G401 (cell line): ENCODE results near the gene MCTP1. TPM values are rescaled to one million over a fixed set of nuclear protein-coding genes. Genes with fewer than 3 reads are reported as not detected.

Experiments
- DNase-seq: peaks from one replicate; pipeline ENCODE4 v3.0.0-alpha.2; 2015; ENCODE audit warnings: low spot score
- in situ Hi-C: cut with HindIII; loops from 2 replicates; pipeline ENCODE4 v1.10.0; 2016; ENCODE audit warnings: low sequenced_read_pairs, mixed read lengths
- total RNA-seq: library from RNA; depleted of rRNA; stranded (reverse); fragments of >200 nt; shearing (Covaris generic); gene quantifications from 2 replicates; pipeline ENCODE4 v1.2.3, GENCODE V29; 2014

MCTP1 gene
- total RNA-seq, 1 experiment from 2014 or later = not detected

GRCh38 chr5:94711785-94712184 lies 573.1 kb downstream of the MCTP1 start:
- in situ Hi-C loops = no loop called here
- DNase-seq = no peak

- no peak for DNase-seq
- in situ Hi-C loops = no loop called here
Measured at GRCh38 chr5:94709277-94709676, 575.6 kb downstream of the MCTP1 start.

DNA sequence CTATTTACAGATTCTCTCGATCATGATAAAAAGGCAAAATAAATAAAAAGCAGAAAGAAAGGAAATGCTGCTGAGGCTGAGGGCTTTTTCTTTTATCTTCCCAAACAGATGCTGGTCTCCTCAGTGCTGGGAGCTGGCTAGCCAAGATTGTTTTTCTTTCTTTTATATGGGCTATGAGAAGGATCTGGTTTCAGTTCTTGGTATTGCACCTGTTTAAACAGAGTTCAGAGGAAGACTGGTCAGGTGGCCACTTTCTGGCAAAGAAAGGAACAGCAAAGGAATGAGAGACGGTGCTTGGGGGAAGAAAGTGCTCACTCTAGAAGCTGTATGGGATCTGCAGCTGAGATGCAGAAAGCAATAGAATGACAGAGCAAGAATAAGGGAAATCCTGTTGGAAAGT lies 577.5 kb downstream of the MCTP1 start:
- DNase-seq = no peak

GRCh38 chr5:94705427-94705826 lies 579.5 kb downstream of the MCTP1 start:
- DNase-seq = no peak
- in situ Hi-C loops = no loop called here

More for the DNA sequence above, 577.5 kb downstream of the MCTP1 start:
- in situ Hi-C loops = no loop called here

GRCh38 chr5:94702729-94703128 lies 582.2 kb downstream of the MCTP1 start:
- DNase-seq = no peak
- in situ Hi-C loops = no loop called here

DNA sequence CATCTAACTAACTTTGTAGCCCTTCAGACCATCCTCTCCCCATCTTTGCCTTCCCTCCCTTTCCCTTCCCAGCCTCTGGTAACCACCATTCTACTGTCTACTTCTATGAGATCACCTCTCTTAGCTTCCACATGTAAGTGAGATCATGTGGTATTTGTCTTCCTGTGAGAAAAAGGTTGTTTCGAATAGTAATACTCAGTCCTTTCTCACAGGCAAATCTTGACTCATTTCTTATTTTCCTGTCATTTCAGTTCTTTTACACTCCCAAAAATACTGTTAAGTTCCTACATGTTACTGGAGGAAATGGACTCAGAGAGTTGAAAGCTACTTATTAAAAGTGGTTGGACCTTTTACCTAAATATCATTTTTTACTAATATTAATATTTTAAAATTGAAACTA lies 584.3 kb downstream of the MCTP1 start:
- in situ Hi-C loops = no loop called here
- DNase-seq = no peak

DNA sequence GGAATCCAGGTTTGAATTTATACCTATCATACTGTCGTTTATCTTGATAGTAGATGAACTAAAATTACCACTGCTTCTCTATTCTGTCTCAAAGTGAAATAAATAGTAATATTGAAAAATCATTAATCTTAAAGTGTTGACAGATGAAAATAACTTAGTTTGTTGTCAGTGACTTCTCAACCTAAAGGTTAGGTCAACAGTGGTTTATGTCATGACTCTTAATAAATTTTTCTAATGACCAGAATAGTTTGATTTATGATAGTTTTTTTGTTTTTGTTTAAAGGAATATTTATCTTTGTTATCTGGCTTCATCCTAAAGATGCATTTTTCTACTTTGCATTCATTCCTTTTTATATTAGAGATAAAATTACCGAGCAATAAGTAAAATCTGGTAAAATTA lies 585.3 kb downstream of the MCTP1 start:
- no peak for DNase-seq
- in situ Hi-C loops = no loop called here

- in situ Hi-C loops = no loop called here
- DNase-seq = peak; percentile 42
Measured at GRCh38 chr5:94698197-94698596, 586.7 kb downstream of the MCTP1 start.

- DNase-seq = no peak
- in situ Hi-C loops = no loop called here
Measured at GRCh38 chr5:94694671-94695070, 590.2 kb downstream of the MCTP1 start.

DNA sequence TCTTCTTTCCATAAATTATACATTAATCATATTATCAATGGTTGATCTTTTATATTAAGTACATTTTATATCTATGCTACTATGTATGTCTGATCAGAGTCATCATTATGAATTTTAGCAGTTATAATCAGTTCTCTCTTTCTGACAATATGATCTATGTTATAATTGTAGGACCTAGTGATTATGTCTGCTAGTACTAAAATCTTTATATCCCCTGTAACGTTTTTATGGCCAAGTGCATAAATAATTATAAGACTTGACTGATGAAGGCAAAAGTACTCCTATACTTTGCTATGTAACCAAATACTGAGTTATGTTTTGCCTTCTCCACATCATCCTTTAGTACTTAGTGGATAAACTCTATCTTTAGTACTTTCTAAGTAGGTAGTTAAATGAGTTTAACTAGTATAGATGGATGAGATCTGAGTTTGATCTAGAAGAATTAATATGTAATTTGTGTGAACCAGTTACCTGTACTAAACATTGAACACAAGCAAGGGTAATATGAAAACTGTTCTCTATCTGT lies 591.0 kb downstream of the MCTP1 start:
- in situ Hi-C loops = no loop called here
- peak; percentile 40 for DNase-seq

- DNase-seq = peak; percentile 88
- in situ Hi-C loops = no loop called here
Measured at GRCh38 chr5:94693043-94693822, 591.7 kb downstream of the MCTP1 start.

- DNase-seq = peak; percentile 56
- in situ Hi-C loops = no loop called here
Measured at GRCh38 chr5:94692581-94692980, 592.3 kb downstream of the MCTP1 start.

GRCh38 chr5:94691949-94692348 lies 592.9 kb downstream of the MCTP1 start:
- in situ Hi-C loops = no loop called here
- DNase-seq = peak; percentile 98

GRCh38 chr5:94691291-94691690 lies 593.6 kb downstream of the MCTP1 start:
- DNase-seq = no peak
- in situ Hi-C loops = no loop called here

GRCh38 chr5:94690778-94691177 lies 594.1 kb downstream of the MCTP1 start:
- in situ Hi-C loops = no loop called here
- DNase-seq = peak; percentile 91

GRCh38 chr5:94689908-94690307 lies 595.0 kb downstream of the MCTP1 start:
- DNase-seq = peak; percentile 69
- in situ Hi-C loops = no loop called here

- in situ Hi-C loops = no loop called here
Measured at GRCh38 chr5:94682814-94683520, 601.9 kb downstream of the MCTP1 start.

DNA sequence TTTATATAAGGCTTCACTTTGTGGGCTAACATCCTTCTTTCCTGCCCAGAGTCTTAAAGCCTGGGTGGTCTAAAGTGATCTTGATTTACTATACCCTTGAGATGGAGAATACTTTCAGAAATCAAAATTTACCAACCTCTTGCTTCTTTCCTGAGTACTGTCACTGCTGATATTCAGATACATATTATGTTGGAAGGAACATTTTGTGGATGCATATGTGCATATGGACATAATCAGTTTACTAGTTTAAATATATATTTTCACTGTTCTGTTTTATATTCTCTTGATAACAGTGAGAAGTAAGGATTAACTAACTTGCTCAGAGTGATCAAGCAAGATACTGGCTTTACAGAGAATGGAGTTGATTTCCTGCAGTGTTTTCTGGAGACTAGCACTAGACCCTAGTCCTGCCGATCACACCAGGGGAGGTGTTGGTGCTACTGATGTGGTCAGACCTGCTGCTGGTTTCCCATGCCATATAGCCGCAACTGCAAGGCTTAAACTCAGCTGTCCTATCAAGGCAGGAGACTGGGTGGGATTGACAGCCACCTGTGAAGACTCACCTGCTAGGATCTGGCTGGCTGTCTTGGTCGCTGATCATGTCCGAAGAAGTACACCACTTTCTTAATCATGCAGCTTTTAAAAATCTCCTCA lies 608.8 kb downstream of the MCTP1 start:
- in situ Hi-C loops = no loop called here
- DNase-seq = no peak

More at GRCh38 chr5:94682814-94683520, 601.9 kb downstream of the MCTP1 start:
- DNase-seq = no peak

DNA sequence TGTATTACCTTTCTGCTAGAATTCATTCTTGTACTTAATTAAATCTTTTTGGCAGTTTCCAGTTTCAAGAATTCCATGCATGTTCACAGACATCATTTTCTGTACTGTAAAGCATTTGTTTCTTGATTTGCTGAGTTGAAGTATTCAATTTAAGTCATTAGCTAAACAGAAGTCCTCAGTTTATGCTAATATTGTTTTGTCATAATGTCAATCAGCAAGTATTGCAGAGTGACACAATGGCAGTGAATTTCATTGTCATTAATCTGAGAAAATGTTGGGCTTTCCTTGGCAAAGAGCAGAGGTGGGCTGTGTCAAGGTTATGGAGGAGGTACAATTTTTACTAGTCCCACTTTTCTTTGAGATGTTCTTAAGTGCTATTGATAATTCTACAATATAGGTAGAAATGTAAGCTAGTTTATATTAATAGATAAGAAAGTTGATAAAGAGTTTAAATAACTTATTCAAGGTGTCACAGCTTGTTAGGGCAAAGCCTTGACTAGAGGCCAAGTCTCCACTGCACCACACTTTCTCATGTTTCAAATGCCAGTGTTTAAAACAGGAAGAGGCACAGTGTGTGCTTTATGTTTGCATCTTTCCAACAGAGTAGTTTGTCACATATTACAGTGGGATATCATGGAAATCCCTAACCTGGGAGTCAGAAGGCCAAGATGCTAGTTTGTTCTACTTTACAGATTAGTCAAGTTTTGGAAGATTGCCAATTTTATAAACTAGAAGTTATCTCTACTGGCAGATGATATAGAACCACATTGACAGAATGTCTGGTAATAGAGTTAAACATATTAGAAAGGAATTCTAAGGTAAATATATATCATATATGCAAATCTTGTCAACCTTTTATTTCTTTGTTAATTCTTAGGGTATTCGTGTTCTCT lies 610.2 kb downstream of the MCTP1 start:
- in situ Hi-C loops = no loop called here
- DNase-seq = peak; percentile 22
